Measurements from ENCODE around the gene LZTFL1.

GRCh38 chr3:45861043-45861719, 19.3 kb upstream of the LZTFL1 start:
- no peak for TF ChIP-seq CTCF (IDR thresholded peaks at IDR 0.05; ENCODE audit: insufficient read depth, low read length, poor library complexity, severe bottlenecking)
- no peak for TF ChIP-seq EZH2phosphoT487 (conservative IDR thresholded peaks at IDR 0.05; ENCODE audit: low read length)

Data from SU-DHL-6 (cell line).